GM18951 (cell line): ENCODE measurements around the gene HSF4.

Experiments
- POLR2A ChIP-seq: IDR thresholded peaks from 4 replicates; pipeline ENCODE4 v1.6.1; 2011; ENCODE audit warnings: mild to moderate bottlenecking; ENCODE audit not compliant: insufficient read length, insufficient read depth; ENCODE audit errors: extremely low read depth
- in situ Hi-C: fragments of 300-500 bp; cut with MboI; formaldehyde crosslinking; loops from one replicate; pipeline ENCODE4 v1.12.0; 2022; ENCODE audit warnings: low sequenced_read_pairs, mixed read lengths, inconsistent platforms; ENCODE audit not compliant: unreplicated experiment

HSF4 gene

GRCh38 chr16:67157106-67157748 is 7.3 kb upstream of the HSF4 start:
- in situ Hi-C loops, result no loop called here
- no peak for TF ChIP-seq POLR2A

- no peak for TF ChIP-seq POLR2A
- in situ Hi-C loops, result no loop called here
Observed at GRCh38 chr16:67157892-67158635, 6.5 kb upstream of the HSF4 start.

GRCh38 chr16:67158637-67159600 is 5.6 kb upstream of the HSF4 start:
- in situ Hi-C loops, result no loop called here
- peak; percentile 38 for TF ChIP-seq POLR2A

- no peak for TF ChIP-seq POLR2A
- in situ Hi-C loops, result no loop called here
Observed at GRCh38 chr16:67161595-67162058, 2.9 kb upstream of the HSF4 start.

- in situ Hi-C loops, result no loop called here
- TF ChIP-seq POLR2A, result no peak
Observed at GRCh38 chr16:67162506-67163163, 1.9 kb upstream of the HSF4 start.

- in situ Hi-C loops, result no loop called here
- no peak for TF ChIP-seq POLR2A
Observed at GRCh38 chr16:67163164-67163998, 1.2 kb upstream of the HSF4 start.

GRCh38 chr16:67163999-67164558 is 466 bp upstream of the HSF4 start:
- no peak for TF ChIP-seq POLR2A
- in situ Hi-C loops, result no loop called here

GRCh38 chr16:67165121-67166078 is 855 bp downstream of the HSF4 start:
- in situ Hi-C loops, result no loop called here
- TF ChIP-seq POLR2A, result no peak

- in situ Hi-C loops, result no loop called here
- TF ChIP-seq POLR2A, result no peak
Observed at GRCh38 chr16:67166110-67166547, 1.6 kb downstream of the HSF4 start.

GRCh38 chr16:67166598-67167168 is 2.1 kb downstream of the HSF4 start:
- in situ Hi-C loops, result no loop called here
- no peak for TF ChIP-seq POLR2A
